ENCODE data around the gene ANKRD44.

DNA sequence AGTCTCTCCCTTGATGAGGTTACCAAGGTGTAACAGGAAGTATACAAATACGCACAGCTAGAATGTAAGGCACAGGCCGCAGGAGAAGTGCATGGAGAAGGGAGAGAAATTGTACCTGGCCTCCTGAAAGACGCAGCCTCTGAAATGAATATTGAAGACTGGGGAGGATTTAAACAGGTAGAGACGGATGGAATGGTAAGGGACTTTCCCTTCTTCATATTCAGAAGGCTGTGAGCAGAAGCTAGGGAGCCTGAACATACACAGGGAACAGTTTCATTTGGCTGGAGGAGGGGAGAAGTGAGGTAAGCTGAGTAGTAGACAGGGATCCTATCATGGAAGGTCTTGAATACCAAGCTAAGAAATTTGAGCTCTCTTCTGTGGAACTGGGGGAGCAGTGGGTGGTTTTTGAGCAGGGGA is 112.7 kb downstream of the ANKRD44 start:
- TF ChIP-seq ZNF274 (IDR thresholded peaks at IDR 0.05; ENCODE audit: low read depth, low read length), result no peak
- TF ChIP-seq SUZ12 (IDR thresholded peaks at IDR 0.05; ENCODE audit: extremely low read depth, insufficient read depth, insufficient read length), result no peak
- TF ChIP-seq YY1 (IDR thresholded peaks at IDR 0.05; ENCODE audit: insufficient read depth, insufficient read length), result no peak
